Upper lobe of left lung (tissue), 4 donors: ENCODE results near the gene MAPK8IP3.

Experiments used
- POLR2A ChIP-seq, 4 donors: fragments of 450-650 bp; IDR thresholded peaks; one replicate each; pipeline ENCODE4 v1.5.1; 2016 to 2017; ENCODE audit warnings: antibody characterized with exemption in 4 of 4, mild to moderate bottlenecking in 2 of 4
- POLR2AphosphoS5 ChIP-seq, 2 donors: sonication (generic); formaldehyde crosslinking; IDR thresholded peaks; one replicate each; pipeline ENCODE4 v1.5.1; 2017; ENCODE audit warnings: antibody characterized with exemption in 2 of 2
- TF ChIP-seq, protein P1 (sequence below), 6 experiments: fragments of 450-650 bp in 4 of 6; fragments of 200-600 bp in 2 of 6; sonication (generic) in 2 of 6; IDR thresholded peaks; one replicate each; pipeline ENCODE4 v1.5.1; 2016 to 2019; ENCODE audit warnings: antibody characterized with exemption in 6 of 6

GRCh38 chr16:1670371-1670770 is 35.6 kb upstream of the MAPK8IP3 start:
- no peak for TF ChIP-seq POLR2AphosphoS5 (IDR thresholded peaks at IDR 0.05)
- TF ChIP-seq POLR2A (IDR thresholded peaks at IDR 0.05): no peak
- TF ChIP-seq, protein P1, sequence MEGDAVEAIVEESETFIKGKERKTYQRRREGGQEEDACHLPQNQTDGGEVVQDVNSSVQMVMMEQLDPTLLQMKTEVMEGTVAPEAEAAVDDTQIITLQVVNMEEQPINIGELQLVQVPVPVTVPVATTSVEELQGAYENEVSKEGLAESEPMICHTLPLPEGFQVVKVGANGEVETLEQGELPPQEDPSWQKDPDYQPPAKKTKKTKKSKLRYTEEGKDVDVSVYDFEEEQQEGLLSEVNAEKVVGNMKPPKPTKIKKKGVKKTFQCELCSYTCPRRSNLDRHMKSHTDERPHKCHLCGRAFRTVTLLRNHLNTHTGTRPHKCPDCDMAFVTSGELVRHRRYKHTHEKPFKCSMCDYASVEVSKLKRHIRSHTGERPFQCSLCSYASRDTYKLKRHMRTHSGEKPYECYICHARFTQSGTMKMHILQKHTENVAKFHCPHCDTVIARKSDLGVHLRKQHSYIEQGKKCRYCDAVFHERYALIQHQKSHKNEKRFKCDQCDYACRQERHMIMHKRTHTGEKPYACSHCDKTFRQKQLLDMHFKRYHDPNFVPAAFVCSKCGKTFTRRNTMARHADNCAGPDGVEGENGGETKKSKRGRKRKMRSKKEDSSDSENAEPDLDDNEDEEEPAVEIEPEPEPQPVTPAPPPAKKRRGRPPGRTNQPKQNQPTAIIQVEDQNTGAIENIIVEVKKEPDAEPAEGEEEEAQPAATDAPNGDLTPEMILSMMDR (IDR thresholded peaks at IDR 0.05): no peak
